HG02610 (cell line): Measurements from ENCODE around the gene DEPDC5.

Source experiments
- ATAC-seq: cut with Tn5 transposase; IDR thresholded peaks from one replicate; pipeline ENCODE4 v1.9.1; 2021; ENCODE audit warnings: mild to moderate bottlenecking, moderate library complexity; ENCODE audit not compliant: unreplicated experiment

Gene DEPDC5

GRCh38 chr22:31891366-31892079, 137.7 kb downstream of the DEPDC5 start:
- no peak for ATAC-seq

- ATAC-seq = no peak
These were observed 138.2 kb downstream of the DEPDC5 start for GRCh38 chr22:31892080-31892433.

GRCh38 chr22:31893460-31893859, 139.6 kb downstream of the DEPDC5 start:
- no peak for ATAC-seq

GRCh38 chr22:31895411-31896123, 141.7 kb downstream of the DEPDC5 start:
- ATAC-seq = no peak

GRCh38 chr22:31896472-31896871, 142.7 kb downstream of the DEPDC5 start:
- ATAC-seq = no peak

GRCh38 chr22:31897842-31898805, 144.3 kb downstream of the DEPDC5 start:
- ATAC-seq = no peak

GRCh38 chr22:31898926-31899325, 145.1 kb downstream of the DEPDC5 start:
- no peak for ATAC-seq

GRCh38 chr22:31899669-31900068, 145.8 kb downstream of the DEPDC5 start:
- ATAC-seq = no peak

GRCh38 chr22:31901388-31902137, 147.7 kb downstream of the DEPDC5 start:
- ATAC-seq = no peak

- no peak for ATAC-seq
These were observed 150.8 kb downstream of the DEPDC5 start for GRCh38 chr22:31904651-31905050.

- ATAC-seq = no peak
These were observed 151.5 kb downstream of the DEPDC5 start for GRCh38 chr22:31905356-31905755.

GRCh38 chr22:31906086-31906485, 152.3 kb downstream of the DEPDC5 start:
- no peak for ATAC-seq

- no peak for ATAC-seq
These were observed 152.8 kb downstream of the DEPDC5 start for GRCh38 chr22:31906569-31906968.

- no peak for ATAC-seq
These were observed 156.2 kb downstream of the DEPDC5 start for GRCh38 chr22:31909977-31910376.

GRCh38 chr22:31911565-31912406, 158.0 kb downstream of the DEPDC5 start:
- no peak for ATAC-seq

GRCh38 chr22:31912407-31912743, 158.6 kb downstream of the DEPDC5 start:
- no peak for ATAC-seq

- no peak for ATAC-seq
These were observed 161.8 kb downstream of the DEPDC5 start for GRCh38 chr22:31915586-31915985.

- ATAC-seq = peak; percentile 57
These were observed 163.6 kb downstream of the DEPDC5 start for GRCh38 chr22:31917227-31917921.

- no peak for ATAC-seq
These were observed 165.9 kb downstream of the DEPDC5 start for GRCh38 chr22:31919730-31920129.
